PFSK-1 (cell line): ENCODE measurements around the gene GPR21.

Experiments
- FOXP2 ChIP-seq: optimal IDR thresholded peaks from 2 replicates; pipeline ENCODE3; 2011; ENCODE audit warnings: borderline replicate concordance, control low read depth, inconsistent platforms; ENCODE audit not compliant: insufficient read depth; ENCODE audit errors: extremely low read length, extremely low read depth
- POLR2AphosphoS5 ChIP-seq: IDR thresholded peaks from 2 replicates; pipeline ENCODE4 v1.6.1; 2012; ENCODE audit warnings: low read depth, mild to moderate bottlenecking, control low read depth, low read length, moderate library complexity
- REST ChIP-seq, 2 experiments: IDR thresholded peaks; 2 replicates each; pipeline versions ENCODE4 v1.6.1 to v1.8.0; 2011 to 2012; ENCODE audit warnings: low read depth in 2 of 2, low read length in 2 of 2, control low read depth in 1 of 2, inconsistent platforms in 1 of 2, mild to moderate bottlenecking in 1 of 2, moderate library complexity in 1 of 2; ENCODE audit not compliant: insufficient read depth in 1 of 2
- SIN3A ChIP-seq: IDR thresholded peaks from 2 replicates; pipeline ENCODE4 v1.6.1; 2012; ENCODE audit warnings: mild to moderate bottlenecking, low read length, moderate library complexity, borderline replicate concordance; ENCODE audit not compliant: insufficient read depth
- TAF1 ChIP-seq: IDR thresholded peaks from 2 replicates; pipeline ENCODE4 v1.6.1; 2012; ENCODE audit warnings: low read length, control low read depth, borderline replicate concordance; ENCODE audit not compliant: insufficient read depth

Gene GPR21

GRCh38 chr9:123016631-123017030 lies 16.8 kb upstream of the GPR21 start:
- TF ChIP-seq SIN3A (no peak), POLR2AphosphoS5 (no peak), REST (IDR thresholded peaks at IDR 0.05; ENCODE audit: insufficient read depth in 1 of 2, low read depth in 2 of 2, low read length in 2 of 2) (no peak)

GRCh38 chr9:123020796-123021195 lies 12.7 kb upstream of the GPR21 start:
- no peak for TF ChIP-seq FOXP2
- no peak for TF ChIP-seq TAF1
- no peak for TF ChIP-seq POLR2AphosphoS5
- no peak for TF ChIP-seq SIN3A
- TF ChIP-seq REST (IDR thresholded peaks at IDR 0.05; ENCODE audit: insufficient read depth in 1 of 2, low read depth in 2 of 2, low read length in 2 of 2): no peak

GRCh38 chr9:123026425-123026824 lies 7.0 kb upstream of the GPR21 start:
- TF ChIP-seq SIN3A: no peak
- TF ChIP-seq TAF1: no peak
- TF ChIP-seq FOXP2: no peak
- no peak for TF ChIP-seq POLR2AphosphoS5
- no peak for TF ChIP-seq REST (IDR thresholded peaks at IDR 0.05; ENCODE audit: insufficient read depth in 1 of 2, low read depth in 2 of 2, low read length in 2 of 2)

GRCh38 chr9:123027517-123027916 lies 6.0 kb upstream of the GPR21 start:
- TF ChIP-seq REST (IDR thresholded peaks at IDR 0.05; ENCODE audit: insufficient read depth in 1 of 2, low read depth in 2 of 2, low read length in 2 of 2) (no peak), POLR2AphosphoS5 (no peak), FOXP2 (no peak)

GRCh38 chr9:123028136-123028535 lies 5.3 kb upstream of the GPR21 start:
- TF ChIP-seq SIN3A (no peak), TAF1 (no peak), REST (IDR thresholded peaks at IDR 0.05; ENCODE audit: insufficient read depth in 1 of 2, low read depth in 2 of 2, low read length in 2 of 2) (no peak), FOXP2 (no peak), POLR2AphosphoS5 (no peak)
